Vagina (tissue), 2 donors: ENCODE data around the gene P2RY13. TPM values are rescaled to one million over a fixed set of nuclear protein-coding genes. Genes with fewer than 3 reads are reported as not detected.

Experiments used
- DNase-seq, 2 donors: peaks; one replicate each; pipeline ENCODE4 v3.0.0-alpha.2; 2017; ENCODE audit errors: extremely low spot score in 2 of 2
- H3K27ac ChIP-seq: fragments of 200-600 bp; sonication (generic); one replicate; pipeline ENCODE4 v1.5.1; 2019
- H3K27me3 ChIP-seq: fragments of 200-600 bp; sonication (generic); one replicate; pipeline ENCODE4 v1.5.1; 2019
- H3K36me3 ChIP-seq, 2 donors: fragments of 200-600 bp; sonication (generic); one replicate each; pipeline ENCODE4 v1.5.1; 2017 to 2019
- H3K4me1 ChIP-seq: fragments of 200-600 bp; sonication (generic); one replicate; pipeline ENCODE4 v1.5.1; 2019
- H3K4me3 ChIP-seq, 2 donors: fragments of 200-600 bp; sonication (generic); 1 replicate in 1 of 2; 2 replicates in 1 of 2; pipeline ENCODE4 v1.5.1; 2016 to 2019
- H3K9me3 ChIP-seq: fragments of 200-600 bp; sonication (generic); one replicate; pipeline ENCODE4 v1.5.1; 2019
- CTCF ChIP-seq, 3 experiments: fragments of 450-650 bp in 2 of 3; fragments of 200-600 bp in 1 of 3; sonication (generic) in 1 of 3; IDR thresholded peaks; one replicate each; pipeline ENCODE4 v1.5.1; 2017 to 2019; ENCODE audit warnings: antibody characterized with exemption in 3 of 3, mild to moderate bottlenecking in 2 of 3, moderate library complexity in 2 of 3
- POLR2A ChIP-seq, 2 donors: fragments of 450-650 bp; IDR thresholded peaks; one replicate each; pipeline ENCODE4 v1.6.1; 2017; ENCODE audit warnings: antibody characterized with exemption in 2 of 2, mild to moderate bottlenecking in 2 of 2, moderate library complexity in 2 of 2
- POLR2AphosphoS5 ChIP-seq, 2 donors: sonication (generic); formaldehyde crosslinking; IDR thresholded peaks; one replicate each; pipeline ENCODE4 v1.9.0; 2017; ENCODE audit warnings: antibody characterized with exemption in 2 of 2, mild to moderate bottlenecking in 2 of 2, low read depth in 1 of 2; ENCODE audit not compliant: insufficient read depth in 1 of 2
- intact Hi-C: fragments of 100-400 bp; cut with DNase I; formaldehyde crosslinking; loops from one replicate; pipeline ENCODE4 v1.15.1; 2023
- total RNA-seq: library from RNA; depleted of rRNA; stranded (reverse); fragments of >200 nt; gene quantifications from one replicate; pipeline ENCODE4 v1.2.3, GENCODE V29; 2016

The P2RY13 gene
- total RNA-seq, 1 donor from 2014 or later, result 0.98 TPM

- TF ChIP-seq POLR2A (IDR thresholded peaks at IDR 0.05) (no peak), CTCF (IDR thresholded peaks at IDR 0.05) (no peak), POLR2AphosphoS5 (IDR thresholded peaks at IDR 0.05; ENCODE audit: insufficient read depth in 1 of 2, low read depth in 1 of 2) (no peak)
- H3K4me3 ChIP-seq, result peak overlapping the region in 1 of 2 donors; percentile 32
- no peaks in the 10 kb centered on the region for H3K4me1 ChIP-seq
- H3K27ac ChIP-seq, result no peak overlapping the region
- DNase-seq, result no peak
- intact Hi-C loops, result no loop called here
- H3K36me3 ChIP-seq, result no peaks in the 10 kb centered on the region
- H3K9me3 ChIP-seq, result no peaks in the 10 kb centered on the region
- no peaks in the 10 kb centered on the region for H3K27me3 ChIP-seq
These were observed 15.2 kb downstream of the P2RY13 start for GRCh38 chr3:151314137-151314536.

DNA sequence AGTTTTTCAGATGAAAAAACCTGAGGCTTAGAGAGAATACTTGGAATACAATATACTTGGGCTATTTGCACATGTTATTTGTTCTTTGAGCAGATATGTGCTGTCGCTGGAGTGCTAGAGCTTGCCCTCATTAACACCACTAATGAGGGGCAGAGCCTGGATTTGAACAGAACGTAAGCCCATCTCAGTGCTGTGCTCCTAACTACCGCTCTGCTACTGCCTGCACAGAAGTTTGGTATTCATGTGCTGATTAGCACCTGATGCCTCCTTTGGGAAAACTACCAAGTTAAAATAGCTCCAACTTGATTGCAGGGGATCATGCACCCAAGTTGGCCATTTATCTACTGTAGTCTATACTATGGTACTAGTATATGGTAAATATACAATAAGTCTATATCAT lies 16.4 kb downstream of the P2RY13 start:
- H3K36me3 ChIP-seq, result no peaks in the 10 kb centered on the region
- no peaks in the 10 kb centered on the region for H3K4me1 ChIP-seq
- intact Hi-C loops, result no loop called here
- H3K4me3 ChIP-seq, result no peak overlapping the region
- H3K27me3 ChIP-seq, result no peaks in the 10 kb centered on the region
- TF ChIP-seq CTCF (IDR thresholded peaks at IDR 0.05) (no peak), POLR2AphosphoS5 (IDR thresholded peaks at IDR 0.05; ENCODE audit: insufficient read depth in 1 of 2, low read depth in 1 of 2) (no peak), POLR2A (IDR thresholded peaks at IDR 0.05) (no peak)
- H3K9me3 ChIP-seq, result no peaks in the 10 kb centered on the region
- no peak for DNase-seq
- no peak overlapping the region for H3K27ac ChIP-seq

- H3K4me1 ChIP-seq, result peaks cover 16% of the 10 kb centered on the region
- DNase-seq, result no peak
- H3K9me3 ChIP-seq, result no peaks in the 10 kb centered on the region
These were observed 19.8 kb downstream of the P2RY13 start for GRCh38 chr3:151309566-151309965.

DNA sequence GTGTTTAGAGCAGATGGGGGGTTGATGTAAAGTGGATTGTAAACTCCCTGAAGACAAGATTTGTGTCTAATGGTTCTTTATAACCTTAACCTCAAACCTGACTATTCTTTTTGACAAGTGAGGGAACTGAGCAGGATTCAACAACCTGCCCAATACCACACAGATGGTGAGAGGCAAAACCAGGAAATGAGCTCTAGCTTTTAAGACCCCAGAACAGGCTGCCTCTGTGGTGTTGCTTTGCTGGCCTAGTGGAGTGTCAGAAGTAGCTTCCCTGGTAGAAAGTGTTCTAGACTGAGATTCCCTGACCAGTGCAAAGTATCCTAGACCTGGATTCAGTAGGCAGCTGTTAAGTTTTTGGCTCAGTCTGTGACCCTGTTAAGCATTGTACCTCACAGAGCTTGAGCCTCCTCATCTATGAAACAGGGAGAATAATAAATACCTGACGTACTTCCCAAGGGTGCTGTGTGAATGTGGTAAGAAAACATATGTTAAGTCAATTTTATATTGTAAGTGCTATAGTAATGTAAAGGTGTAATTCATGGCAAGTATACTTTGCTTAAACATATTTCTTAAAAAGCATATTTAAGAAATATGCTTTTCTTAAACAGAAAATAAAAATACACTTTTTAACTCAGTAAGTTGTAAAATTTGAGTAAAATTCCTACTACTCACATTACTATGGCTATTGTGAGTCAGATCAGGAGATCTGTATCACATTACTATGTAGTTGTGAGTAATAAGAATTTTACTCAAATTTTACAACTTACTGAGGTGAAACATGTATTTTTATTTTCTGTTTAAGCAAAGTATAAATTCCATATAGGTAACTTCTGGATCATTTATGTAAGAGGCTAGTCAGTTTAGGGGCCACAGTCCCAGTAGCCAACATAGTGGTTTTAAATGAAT lies 21.5 kb downstream of the P2RY13 start:
- intact Hi-C loops, result no loop called here
- Histone ChIP-seq H3K36me3 (no peaks in the 10 kb centered on the region), H3K27me3 (no peaks in the 10 kb centered on the region), H3K4me1 (peaks cover 17% of the 10 kb centered on the region), H3K9me3 (no peaks in the 10 kb centered on the region), H3K27ac (no peak overlapping the region), H3K4me3 (no peak overlapping the region)
- TF ChIP-seq POLR2A (IDR thresholded peaks at IDR 0.05), result no peak
- no peak for TF ChIP-seq CTCF (IDR thresholded peaks at IDR 0.05)
- TF ChIP-seq POLR2AphosphoS5 (IDR thresholded peaks at IDR 0.05; ENCODE audit: insufficient read depth in 1 of 2, low read depth in 1 of 2), result no peak
- no peak for DNase-seq

More at GRCh38 chr3:151309566-151309965, 19.8 kb downstream of the P2RY13 start:
- TF ChIP-seq POLR2AphosphoS5 (IDR thresholded peaks at IDR 0.05; ENCODE audit: insufficient read depth in 1 of 2, low read depth in 1 of 2) (no peak), CTCF (IDR thresholded peaks at IDR 0.05) (no peak), POLR2A (IDR thresholded peaks at IDR 0.05) (no peak)
- Histone ChIP-seq H3K4me3 (no peak overlapping the region), H3K27me3 (no peaks in the 10 kb centered on the region), H3K27ac (no peak overlapping the region), H3K36me3 (no peaks in the 10 kb centered on the region)
- intact Hi-C loops, result no loop called here

DNA sequence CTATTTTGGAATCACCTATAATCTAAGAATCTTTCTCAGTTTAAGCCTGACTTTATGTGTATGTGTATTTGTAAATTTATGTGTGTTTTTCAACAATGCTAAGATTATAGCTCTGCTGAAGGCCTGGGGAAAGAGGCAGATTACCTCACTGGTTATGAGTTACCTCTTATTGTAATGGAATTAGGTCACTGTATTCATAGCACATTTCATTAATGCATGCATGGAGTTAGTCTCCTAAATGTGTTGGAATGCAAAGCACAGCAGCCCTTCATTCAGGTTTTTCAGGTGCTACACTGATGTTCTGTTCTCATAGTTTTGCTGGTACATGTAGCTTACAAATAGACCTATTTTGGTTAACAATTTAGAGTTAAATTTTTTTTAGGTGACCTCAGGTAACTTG lies 22.2 kb downstream of the P2RY13 start:
- Histone ChIP-seq H3K9me3 (no peaks in the 10 kb centered on the region), H3K36me3 (no peaks in the 10 kb centered on the region), H3K27me3 (no peaks in the 10 kb centered on the region), H3K27ac (no peak overlapping the region), H3K4me1 (peaks cover 17% of the 10 kb centered on the region), H3K4me3 (no peak overlapping the region)
- intact Hi-C loops, result no loop called here
- TF ChIP-seq POLR2A (IDR thresholded peaks at IDR 0.05) (no peak), POLR2AphosphoS5 (IDR thresholded peaks at IDR 0.05; ENCODE audit: insufficient read depth in 1 of 2, low read depth in 1 of 2) (no peak), CTCF (IDR thresholded peaks at IDR 0.05) (no peak)
- no peak for DNase-seq
